Motor neuron (in vitro differentiated cells): Measurements from ENCODE around the gene GTSF1L. TPM values are rescaled to one million over a fixed set of nuclear protein-coding genes. Genes with fewer than 3 reads are reported as not detected.
"Not testable (repeated sequence)": the region's sequence is repeated elsewhere in the genome, so short reads cannot be mapped to it uniquely, and the experiment has no call there.

Source experiments
- ATAC-seq, 8 experiments: fragments of 200-7000 bp; cut with Tn5 transposase; replicated peaks in 6 of 8; 2 replicates each; pipeline ENCODE4 v1.8.0; 2021; ENCODE audit warnings: mild to moderate bottlenecking in 8 of 8, moderate library complexity in 8 of 8
- H3K27ac ChIP-seq, 2 donors: fragments of 250-450 bp; sonication (Bioruptor Pico); 2 replicates each; pipeline ENCODE4 v1.9.0; 2021; ENCODE audit warnings: antibody characterized with exemption in 2 of 2, mild to moderate bottlenecking in 2 of 2, moderate library complexity in 1 of 2
- H3K4me1 ChIP-seq, 2 donors: fragments of 250-450 bp; sonication (Bioruptor Pico); replicated peaks in 1 of 2; 2 replicates each; pipeline ENCODE4 v1.6.1; 2021; ENCODE audit warnings: antibody characterized with exemption in 2 of 2, mild to moderate bottlenecking in 2 of 2, moderate library complexity in 1 of 2
- H3K4me3 ChIP-seq, 5 donors: fragments of 250-450 bp; sonication (Bioruptor Pico); 2 replicates each; pipeline ENCODE4 v1.9.0; 2021; ENCODE audit warnings: antibody characterized with exemption in 5 of 5, mild to moderate bottlenecking in 5 of 5, moderate library complexity in 4 of 5
- WGBS, 10 experiments: fragments of 450-650 bp; shearing (Covaris generic); methylation state at CpG; one replicate each; pipeline ENCODE4 v1.0.0; 2022; 5-methylcytosine and 5-hydroxymethylcytosine counted together
- in situ Hi-C, 9 experiments: fragments of 400-800 bp; cut with MboI; loops; one replicate each; pipeline ENCODE4 v1.15.0; 2021; ENCODE audit warnings: low sequenced_read_pairs in 9 of 9, low pct_unique_long_range_greater_than_20kb in 2 of 9; ENCODE audit not compliant: unreplicated experiment in 9 of 9
- total RNA-seq, 8 experiments: library from RNA; unstranded; fragments of 300-600 nt; gene quantifications; 2 replicates each; pipeline versions ENCODE4 v1.2.3 to v1.2.4, GENCODE V29; 2022

GTSF1L gene
- under 1 TPM in 2 of 8 experiments, not detected in 6; 0.43 to 0.52 TPM for total RNA-seq

DNA sequence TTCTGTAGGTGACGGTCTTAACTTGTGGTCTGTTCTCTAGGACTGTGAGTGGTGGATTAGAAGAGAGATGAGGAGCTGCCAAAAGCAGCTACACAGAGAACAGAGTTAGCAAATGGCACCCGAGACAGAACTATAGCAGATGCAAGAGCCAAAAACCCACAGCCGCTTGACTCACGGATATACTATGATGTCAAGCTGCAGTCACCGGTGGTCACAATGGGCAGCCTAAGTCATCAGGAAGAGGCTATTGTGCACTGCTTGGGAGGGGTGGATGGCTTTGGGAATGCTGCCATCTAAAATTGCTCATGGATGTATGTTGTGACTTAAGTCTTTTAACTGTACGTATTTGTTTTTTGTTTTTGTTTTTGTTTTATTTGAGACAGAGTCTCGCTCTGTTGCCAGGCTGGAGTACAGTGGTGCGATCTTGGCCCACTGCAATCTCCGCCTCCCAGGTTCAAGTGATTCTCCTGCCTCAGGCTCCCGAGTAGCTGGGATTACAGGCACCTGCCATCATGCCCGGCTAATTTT, at the start of gene GTSF1L:
GTSF1L (minus strand) TSS at position 192 of the 528 bp plus-strand sequence. CDS start 308 bp downstream, outside the sequence.
- Histone ChIP-seq H3K4me3 (no peak within 1 kb of the TSS), H3K4me1 (peaks cover 6% of the 10 kb centered on the region in 2 donors), H3K27ac (no peak within 1 kb of the TSS)
- WGBS, 10 experiments = 53 to 100% (median 89%) methylated on average over 2 to 7 of the region's 11 CpGs; no CpG with 5 or more reads in 3 of the 10 experiments
- in situ Hi-C loops = loop anchor here in 1 of 9 experiments (25.0 kb wide), 1 partner anchor 360 kb away; no protein-coding TSS in a partner anchor
- ATAC-seq = peak in 1 of 8 experiments; percentile 39

DNA sequence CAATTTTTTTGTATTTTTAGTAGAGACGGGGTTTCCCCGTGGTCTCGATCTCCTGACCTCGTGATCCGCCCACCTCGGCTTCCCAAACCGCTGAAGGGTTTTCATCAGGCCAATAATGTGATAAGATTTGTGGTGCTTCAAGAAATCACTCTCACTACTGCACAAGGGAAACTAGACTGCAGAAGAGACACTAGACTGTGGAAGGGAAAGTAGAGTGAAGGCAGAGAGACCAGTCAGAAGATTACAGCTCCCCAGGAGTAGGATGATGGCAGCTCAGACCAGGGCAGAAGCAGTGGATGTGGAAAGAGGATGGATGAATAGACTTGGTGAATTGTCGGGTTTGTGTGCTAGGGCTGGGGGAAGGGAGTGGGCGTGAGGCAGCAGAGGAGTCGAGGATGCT, 48.0 kb upstream of the GTSF1L start:
- no peak for ATAC-seq
- Histone ChIP-seq H3K4me3 (no peak overlapping the region), H3K4me1 (no peaks in the 10 kb centered on the region), H3K27ac (no peak overlapping the region)
- 50 to 90% (median 75%) methylated on average over 3 to 10 of the region's 10 CpGs; no CpG with 5 or more reads in 3 of the 10 experiments for WGBS, 10 experiments
- in situ Hi-C loops = loop anchor here in 2 of 9 experiments (25.0 kb wide), 2 partner anchors 138 to 313 kb away; partner anchors contain the start of gene TOX2 (in 1 of the 2)

DNA sequence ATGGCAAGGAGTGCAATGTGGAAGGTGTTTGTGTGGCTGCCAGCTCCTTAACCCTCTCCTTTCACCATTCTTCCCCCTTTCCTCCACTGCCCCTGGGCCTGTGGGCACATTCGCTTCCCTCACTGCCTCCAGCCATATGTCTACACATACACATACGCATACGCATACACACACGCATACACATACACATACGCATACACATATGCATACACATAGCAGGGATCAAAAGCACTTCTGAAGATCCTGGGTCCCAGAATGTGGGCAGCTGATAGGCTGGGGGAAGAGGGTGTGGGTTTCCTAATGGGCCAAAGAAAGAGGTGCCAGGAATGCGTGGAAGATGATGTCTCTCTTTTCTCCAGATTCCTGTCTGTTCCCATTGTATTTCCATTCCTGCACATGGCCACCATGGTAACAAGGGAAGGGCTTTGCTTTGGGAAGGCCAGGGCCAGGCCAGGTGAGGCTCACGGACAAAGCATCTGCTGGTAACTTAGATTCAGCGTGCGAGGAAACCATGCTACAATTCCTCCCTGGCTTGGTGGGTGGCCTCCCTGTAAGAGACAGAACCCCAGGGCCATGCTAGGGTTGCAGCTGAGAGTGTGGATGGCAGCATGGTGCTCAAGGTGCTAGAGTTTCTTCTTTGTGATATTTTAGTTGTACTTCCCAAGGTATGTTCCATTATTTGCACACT, 44.8 kb upstream of the GTSF1L start:
- in situ Hi-C loops = loop anchor here in 2 of 9 experiments (25.0 kb wide), 2 partner anchors 141 to 316 kb away; partner anchors contain the start of gene TOX2 (in 1 of the 2)
- ATAC-seq = peak in 4 of 8 experiments; percentile 33 to 96 (median 76)
- Histone ChIP-seq H3K4me1 (no peaks in the 10 kb centered on the region), H3K27ac (no peak overlapping the region), H3K4me3 (no peak overlapping the region)
- WGBS, 10 experiments = 30 to 96% (median 73%) methylated on average over 1 to 9 of the region's 9 CpGs; no CpG with 5 or more reads in 2 of the 10 experiments

DNA sequence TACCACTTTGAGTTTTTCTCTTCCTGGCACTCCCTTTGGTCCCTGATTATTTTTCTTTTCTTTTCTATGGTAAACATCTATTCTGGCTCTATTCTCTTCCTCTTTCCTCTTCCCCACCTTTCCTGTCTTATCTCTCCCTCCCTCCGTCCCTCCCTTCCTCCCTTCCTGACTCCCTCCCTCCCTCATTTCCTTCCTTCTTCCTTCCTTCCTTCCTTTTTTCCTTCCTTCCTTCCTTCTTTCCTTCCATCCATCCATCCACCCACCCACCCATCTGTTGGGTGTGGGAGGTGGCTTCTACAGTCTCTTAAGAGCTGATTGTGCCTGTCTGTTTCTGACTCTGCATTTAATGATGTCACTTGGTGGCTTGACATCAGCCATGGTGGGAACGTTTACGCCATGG, 43.5 kb upstream of the GTSF1L start:
- Histone ChIP-seq H3K4me1 (peaks cover 9 to 12% of the 10 kb centered on the region in 2 donors), H3K4me3 (no peak overlapping the region), H3K27ac (no peak overlapping the region)
- no peak for ATAC-seq
- in situ Hi-C loops = loop anchor here in 2 of 9 experiments (25.0 kb wide), 2 partner anchors 142 to 317 kb away; partner anchors contain the start of gene TOX2 (in 1 of the 2)
- WGBS, 10 experiments = 80 to 100% (median 91%) methylated on average over 1 to 3 of the region's 3 CpGs; no CpG with 5 or more reads in 5 of the 10 experiments

DNA sequence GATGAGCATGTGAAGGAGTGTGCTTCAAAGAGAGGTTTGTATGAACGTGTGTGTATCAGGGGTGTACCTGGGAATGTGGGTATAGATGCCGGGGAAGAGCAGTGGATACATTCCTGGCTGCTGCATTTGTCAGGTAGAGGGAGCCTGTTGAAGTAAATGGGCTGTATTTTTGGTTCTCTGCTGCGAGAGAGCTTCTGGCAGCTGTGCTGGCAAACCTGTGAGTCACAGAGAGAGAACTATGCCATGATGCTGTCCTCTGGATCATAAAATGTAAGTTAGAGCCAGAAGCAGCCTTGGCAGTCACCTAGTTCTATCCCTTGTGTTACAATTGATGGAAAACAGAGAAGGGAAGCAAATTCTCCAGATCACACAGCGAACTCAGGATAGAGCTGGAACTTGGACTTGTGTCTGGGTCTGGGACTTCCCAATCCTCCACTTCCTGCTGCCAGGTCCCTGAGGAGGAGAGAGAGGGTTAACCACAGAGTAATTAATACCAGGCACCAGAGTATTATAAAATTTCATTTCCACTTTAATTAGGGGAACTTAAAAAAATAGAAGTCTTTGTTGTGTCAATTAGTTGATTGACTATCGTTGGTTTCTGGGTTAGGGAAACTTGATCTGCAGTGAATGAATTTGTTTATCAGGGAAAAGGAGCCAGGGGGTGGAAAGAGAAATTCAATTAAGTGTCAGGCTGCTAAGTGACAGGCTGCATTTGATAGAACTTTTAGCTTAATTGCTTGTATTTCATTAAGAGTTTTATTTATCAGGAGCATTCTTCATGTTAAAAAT, 41.1 kb upstream of the GTSF1L start:
- 12 to 100% (median 48%) methylated on average over 1 to 5 of the region's 5 CpGs; no CpG with 5 or more reads in 2 of the 10 experiments for whole genome bisulfite sequencing, 10 experiments
- H3K27ac ChIP-seq = no peak overlapping the region
- in situ Hi-C loops = loop anchor here in 2 of 9 experiments (25.0 kb wide), 2 partner anchors 144 to 319 kb away; partner anchors contain the start of gene TOX2 (in 1 of the 2)
- peaks cover 9 to 12% of the 10 kb centered on the region in 2 donors for H3K4me1 ChIP-seq
- peak in 1 of 8 experiments; percentile 40 for ATAC-seq
- no peak overlapping the region for H3K4me3 ChIP-seq

DNA sequence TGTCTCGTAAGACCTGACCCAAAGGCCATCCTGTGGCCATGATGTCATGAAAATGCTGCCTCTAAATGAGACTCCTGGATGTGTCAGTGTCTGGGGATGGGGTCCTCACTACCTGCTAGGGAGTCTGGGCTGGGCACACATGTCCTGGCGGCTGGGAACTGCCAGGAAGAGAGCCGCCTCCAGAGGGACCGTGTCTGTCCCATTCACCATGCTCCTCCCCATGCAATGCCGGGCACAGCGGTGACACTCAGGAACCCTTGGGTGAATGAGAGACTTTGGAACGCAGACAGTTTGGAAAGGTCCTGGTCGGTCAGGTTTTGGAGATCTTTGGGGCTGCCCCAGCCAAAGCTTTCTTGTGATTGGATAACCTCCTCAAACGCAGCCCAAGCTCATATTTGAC, 40.1 kb upstream of the GTSF1L start:
- no peak for ATAC-seq
- in situ Hi-C loops = loop anchor here in 2 of 9 experiments (25.0 kb wide), 2 partner anchors 145 to 320 kb away; partner anchors contain the start of gene TOX2 (in 1 of the 2)
- Histone ChIP-seq H3K4me1 (peaks cover 9 to 18% of the 10 kb centered on the region in 2 donors), H3K27ac (no peak overlapping the region), H3K4me3 (no peak overlapping the region)
- 13 to 86% (median 77%) methylated on average over 2 to 6 of the region's 9 CpGs; no CpG with 5 or more reads in 6 of the 10 experiments for WGBS, 10 experiments

DNA sequence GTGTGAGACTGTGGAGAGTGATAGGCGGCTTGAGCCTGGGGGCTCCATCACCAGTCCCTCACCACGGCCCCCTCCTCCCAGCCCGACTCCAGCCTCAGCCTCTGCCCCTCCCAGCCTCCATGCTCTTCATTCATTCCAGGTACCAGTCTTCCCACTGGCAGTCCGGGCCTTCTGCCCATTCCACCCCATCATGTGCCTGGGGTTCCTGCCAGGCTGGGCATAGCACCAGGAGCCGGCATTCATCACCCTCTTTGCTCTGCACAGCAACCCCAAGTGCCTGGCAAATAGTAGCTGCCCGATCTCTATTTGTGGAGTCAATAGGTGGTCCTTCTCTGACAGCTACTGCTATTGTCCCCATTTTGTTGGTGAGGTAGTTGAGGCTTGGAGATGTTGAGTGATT, 39.6 kb upstream of the GTSF1L start:
- H3K4me3 ChIP-seq = no peak overlapping the region
- H3K27ac ChIP-seq = no peak overlapping the region
- peaks cover 13 to 22% of the 10 kb centered on the region in 2 donors for H3K4me1 ChIP-seq
- ATAC-seq = peak in 3 of 8 experiments; percentile 3 to 62 (median 45)
- 0 to 50% (median 27%) methylated on average over 1 to 2 of the region's 6 CpGs; no CpG with 5 or more reads in 6 of the 10 experiments for WGBS, 10 experiments
- in situ Hi-C loops = loop anchor here in 2 of 9 experiments (25.0 kb wide), 2 partner anchors 146 to 321 kb away; partner anchors contain the start of gene TOX2 (in 1 of the 2)

DNA sequence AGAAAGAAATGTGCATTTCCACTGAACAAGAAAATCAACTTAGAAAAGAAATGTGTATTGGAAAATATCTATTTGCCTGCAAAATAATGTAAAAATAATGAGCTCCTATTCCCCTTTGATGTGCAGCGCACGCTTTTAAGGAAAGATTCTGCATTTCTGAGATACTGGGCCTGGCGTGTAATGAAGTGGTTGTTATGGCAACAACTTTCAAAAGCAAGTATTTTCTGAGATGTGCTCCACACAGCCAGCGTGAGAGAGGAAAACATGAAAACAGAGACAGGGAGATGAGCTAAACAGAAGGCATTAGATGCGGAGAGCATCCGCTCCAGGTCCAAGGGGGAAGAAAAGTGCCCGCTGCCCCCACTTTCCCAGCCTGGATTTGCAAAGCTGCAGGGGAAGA, 39.1 kb upstream of the GTSF1L start:
- H3K4me3 ChIP-seq = no peak overlapping the region
- peaks cover 13 to 22% of the 10 kb centered on the region in 2 donors for H3K4me1 ChIP-seq
- H3K27ac ChIP-seq = no peak overlapping the region
- ATAC-seq = peak in 6 of 8 experiments; percentile 32 to 67 (median 52)
- 0 to 60% (median 13%) methylated on average over 1 to 6 of the region's 7 CpGs for WGBS, 10 experiments
- in situ Hi-C loops = loop anchor here in 2 of 9 experiments (25.0 kb wide), 2 partner anchors 146 to 321 kb away; partner anchors contain the start of gene TOX2 (in 1 of the 2)

DNA sequence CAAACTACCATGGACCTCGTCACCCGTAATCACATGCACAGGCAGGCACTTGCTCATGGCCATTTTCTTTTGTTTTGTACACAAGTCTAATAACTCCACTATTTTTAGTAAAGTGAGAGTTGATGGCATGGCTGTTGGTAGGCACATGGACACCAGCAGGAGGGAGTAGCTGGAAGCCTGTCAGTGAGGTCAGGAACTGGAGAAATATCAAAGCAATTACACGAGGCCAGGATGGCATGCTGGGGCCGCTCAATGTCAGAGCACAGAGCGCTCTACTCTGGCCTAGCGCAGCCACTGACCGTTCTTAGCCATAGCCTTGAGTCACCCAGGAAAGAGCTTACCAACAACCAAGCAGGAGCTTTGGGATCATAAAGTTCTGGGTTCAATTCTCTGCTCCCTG, 36.1 kb upstream of the GTSF1L start:
- in situ Hi-C loops = loop anchor here in 2 of 9 experiments (25.0 kb wide), 2 partner anchors 149 to 324 kb away; partner anchors contain the start of gene TOX2 (in 1 of the 2)
- 40 to 89% (median 82%) methylated on average over 1 to 7 of the region's 7 CpGs; no CpG with 5 or more reads in 6 of the 10 experiments for WGBS, 10 experiments

DNA sequence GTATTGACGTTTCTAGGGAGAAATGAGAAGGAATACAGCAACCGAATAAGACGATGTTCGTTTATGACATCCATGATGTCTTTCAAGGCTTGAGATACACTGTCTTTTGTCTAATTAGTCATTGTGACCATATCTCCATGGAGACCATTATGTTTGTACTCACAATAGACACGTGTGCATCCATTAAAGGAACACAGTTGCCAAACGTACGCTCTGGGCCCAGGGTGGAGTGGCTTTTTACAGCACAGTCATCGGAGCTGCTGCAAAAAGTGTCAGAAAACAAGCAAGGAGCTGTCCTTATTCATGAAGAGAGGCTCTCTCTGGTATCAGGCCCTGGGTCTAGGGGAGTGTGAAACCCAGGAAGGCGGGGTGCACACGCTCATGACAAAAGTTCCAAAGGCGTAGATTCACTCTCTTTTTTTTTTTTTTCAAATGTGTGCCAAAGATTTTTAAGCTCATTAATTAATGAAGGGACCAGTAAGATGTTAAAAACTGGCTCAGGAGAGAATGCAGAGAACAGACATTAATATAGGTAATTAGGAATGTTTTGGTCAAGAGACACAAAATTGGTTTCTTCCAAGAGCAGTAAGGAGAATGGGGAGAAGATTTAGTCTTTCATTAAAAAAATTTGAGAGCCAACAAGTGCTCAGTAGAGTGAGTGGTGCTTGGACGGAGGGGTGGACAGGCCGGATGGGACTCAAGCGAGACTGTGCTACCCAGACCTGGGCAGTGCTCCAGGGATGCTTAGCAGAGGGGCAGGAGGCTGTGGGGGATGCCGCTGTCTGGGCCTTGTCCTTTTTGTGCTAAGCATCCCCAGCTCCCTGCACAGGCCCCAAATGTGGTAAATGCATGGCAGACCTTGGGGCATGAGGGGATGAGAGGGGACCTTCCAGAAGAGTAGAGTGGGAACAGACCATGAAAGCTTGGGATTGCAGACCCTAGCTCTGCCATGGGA, 34.9 kb upstream of the GTSF1L start:
- 20 to 100% (median 64%) methylated on average over 3 to 11 of the region's 15 CpGs for WGBS, 10 experiments
- Histone ChIP-seq H3K27ac (no peak overlapping the region), H3K4me1 (peaks cover 13 to 22% of the 10 kb centered on the region in 2 donors), H3K4me3 (no peak overlapping the region)
- in situ Hi-C loops = loop anchor here in 2 of 9 experiments (25.0 kb wide), 2 partner anchors 151 to 326 kb away; partner anchors contain the start of gene TOX2 (in 1 of the 2)
- ATAC-seq = peak; percentile 46 to 97 (median 92)

More for the DNA sequence above, 36.1 kb upstream of the GTSF1L start:
- Histone ChIP-seq H3K27ac (no peak overlapping the region), H3K4me3 (no peak overlapping the region), H3K4me1 (peaks cover 13 to 22% of the 10 kb centered on the region in 2 donors)
- no peak for ATAC-seq

DNA sequence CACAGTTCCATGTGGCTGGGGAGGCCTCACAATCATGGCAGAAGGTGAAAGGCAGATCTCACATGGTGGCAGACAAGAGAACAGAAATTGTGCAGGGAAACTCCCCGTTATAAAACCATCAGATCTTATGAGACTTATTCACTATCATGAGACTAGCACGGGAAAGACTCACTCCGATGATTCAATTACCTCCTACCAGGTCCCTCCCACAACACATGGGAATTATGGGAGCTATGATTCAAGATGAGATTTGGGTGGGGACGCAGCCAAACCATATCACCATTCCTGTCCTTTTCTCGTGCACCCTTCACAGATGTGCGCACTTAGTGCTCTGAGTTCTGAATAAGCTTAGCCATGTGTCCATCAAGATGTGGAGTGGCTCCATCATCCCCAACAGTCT, 31.1 kb upstream of the GTSF1L start:
- in situ Hi-C loops = loop anchor here in 5 of 9 experiments (10.0 to 25.0 kb wide), 4 partner anchors 154 to 329 kb away; partner anchors contain the start of gene TOX2 (in 1 of the 5)
- peak in 2 of 8 experiments; percentile 22 to 52 for ATAC-seq
- H3K27ac ChIP-seq, H3K4me3 ChIP-seq: not testable (repeated sequence)
- H3K4me1 ChIP-seq = peaks cover 4 to 10% of the 10 kb centered on the region in 2 donors
- 10 to 100% (median 80%) methylated on average over 1 to 5 of the region's 6 CpGs; no CpG with 5 or more reads in 2 of the 10 experiments for WGBS, 10 experiments
